HepG2 (cell line): ENCODE data around the gene RPP25L. TPM values are rescaled to one million over a fixed set of nuclear protein-coding genes. Genes with fewer than 3 reads are reported as not detected.

Source experiments
- ATM ChIP-seq: fragments of 450-650 bp; IDR thresholded peaks from 2 replicates; pipeline ENCODE4 v1.7.1; 2017; ENCODE audit warnings: mild to moderate bottlenecking, borderline replicate concordance
- TRIM24 ChIP-seq: sonication (generic); formaldehyde crosslinking; IDR thresholded peaks from 2 replicates; pipeline ENCODE4 v1.8.0; 2022; ENCODE audit warnings: mild to moderate bottlenecking, missing genetic modification reagents
- ZNF577 ChIP-seq: sonication (generic); formaldehyde crosslinking; IDR thresholded peaks from 2 replicates; pipeline ENCODE4 v1.4.0; 2020; ENCODE audit warnings: mild to moderate bottlenecking, low read depth, missing genetic modification reagents, borderline replicate concordance
- polyA plus RNA-seq, 8 experiments: library from polyadenylated mRNA; depleted of rRNA in 3 of 8; stranded (reverse) in 7 of 8; unstranded in 1 of 8; fragments of >200 nt; fragmentation: Illumina TruSeq in 4 of 8; extraction: Trizol in 4 of 8; gene quantifications; 2 replicates each; pipeline versions ENCODE4 v1.2.1 to v1.2.3, GENCODE V29; 2011 to 2016; ENCODE audit warnings: low read depth in 4 of 8, missing spikeins in 1 of 8, mixed read lengths in 1 of 8; ENCODE audit not compliant: insufficient read depth in 1 of 8
- total RNA-seq, 5 experiments: library from RNA; depleted of rRNA; stranded (reverse); fragments of >200 nt; fragmentation: Illumina TruSeq; extraction: Trizol; gene quantifications; 2 replicates each; pipeline ENCODE4 v1.2.3, GENCODE V29; 2016; ENCODE audit warnings: low read depth in 1 of 5
- TF ChIP-seq, protein P1 (sequence below): IDR thresholded peaks from 2 replicates; pipeline ENCODE4 v1.6.1; 2016; ENCODE audit warnings: low read depth
- TF ChIP-seq, protein P2 (sequence below): sonication (generic); formaldehyde crosslinking; IDR thresholded peaks from 2 replicates; pipeline ENCODE4 v1.8.1; 2023; ENCODE audit warnings: missing genetic modification reagents, inconsistent platforms, borderline replicate concordance
- TF ChIP-seq, protein P3 (sequence below): IDR thresholded peaks from 2 replicates; pipeline ENCODE4 v1.6.1; 2012; ENCODE audit warnings: inconsistent platforms
- TF ChIP-seq, protein P4 (sequence below): IDR thresholded peaks from 2 replicates; pipeline ENCODE4 v1.6.1; 2016; ENCODE audit warnings: mild to moderate bottlenecking
- TF ChIP-seq, protein P5 (sequence below): sonication (generic); formaldehyde crosslinking; IDR thresholded peaks from 2 replicates; pipeline ENCODE4 v1.5.0; 2020; ENCODE audit warnings: missing genetic modification reagents
- TF ChIP-seq, protein P6 (sequence below): sonication (generic); formaldehyde crosslinking; IDR thresholded peaks from 2 replicates; pipeline ENCODE4 v1.8.1; 2023; ENCODE audit warnings: mild to moderate bottlenecking, missing genetic modification reagents
- TF ChIP-seq, protein P7 (sequence below): sonication (generic); formaldehyde crosslinking; IDR thresholded peaks from 2 replicates; pipeline ENCODE4 v1.4.0; 2020; ENCODE audit warnings: mild to moderate bottlenecking, missing genetic modification reagents
- TF ChIP-seq, protein P8 (sequence below): sonication (generic); formaldehyde crosslinking; IDR thresholded peaks from 2 replicates; pipeline ENCODE4 v1.5.1; 2020; ENCODE audit warnings: missing genetic modification reagents, mild to moderate bottlenecking, borderline replicate concordance

RPP25L gene
- total and polyA plus RNA-seq, 2 of the 13 experiments (the other 11 are each of a cell fraction or from before 2014, with no cell fraction given) = 24.5 to 27.3 TPM

DNA sequence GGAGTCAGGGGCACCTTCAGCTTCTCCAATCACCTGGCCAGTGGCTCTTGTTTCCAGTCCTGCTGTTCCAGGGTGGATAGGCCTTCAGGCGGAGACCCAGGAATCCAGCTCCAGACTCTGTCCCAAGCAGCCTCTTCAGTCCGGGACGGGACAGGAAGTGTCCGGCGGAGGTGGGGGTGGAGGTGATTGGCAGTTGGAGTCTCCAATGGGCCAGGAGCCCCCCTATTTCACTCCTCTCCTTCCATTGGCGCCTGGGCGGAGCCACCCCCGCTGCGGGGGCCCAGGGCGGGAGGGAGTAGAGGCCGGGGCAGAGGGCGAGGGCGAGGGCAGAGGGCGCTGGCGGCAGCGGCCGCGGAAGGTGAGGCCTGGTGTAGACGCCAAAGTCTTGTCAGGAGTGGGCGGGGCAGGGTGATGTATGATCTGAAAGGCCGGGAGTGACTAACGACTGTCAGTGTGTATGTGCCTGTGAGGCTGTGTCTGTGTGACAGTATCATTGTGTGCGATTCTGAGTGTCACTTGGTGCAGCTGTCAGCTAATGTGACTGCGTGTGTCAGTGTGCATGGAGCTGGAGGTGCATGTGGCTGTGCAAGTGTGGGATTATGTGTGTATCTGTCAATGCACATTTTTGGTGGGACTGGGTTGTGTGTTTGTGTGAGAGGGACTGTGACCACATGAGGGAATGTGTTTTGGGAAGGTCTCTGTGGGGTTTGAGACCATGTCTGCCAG lies 40.1 kb upstream of the RPP25L start, which contains the start of gene IL11RA (continued):
- TF ChIP-seq, protein P1, sequence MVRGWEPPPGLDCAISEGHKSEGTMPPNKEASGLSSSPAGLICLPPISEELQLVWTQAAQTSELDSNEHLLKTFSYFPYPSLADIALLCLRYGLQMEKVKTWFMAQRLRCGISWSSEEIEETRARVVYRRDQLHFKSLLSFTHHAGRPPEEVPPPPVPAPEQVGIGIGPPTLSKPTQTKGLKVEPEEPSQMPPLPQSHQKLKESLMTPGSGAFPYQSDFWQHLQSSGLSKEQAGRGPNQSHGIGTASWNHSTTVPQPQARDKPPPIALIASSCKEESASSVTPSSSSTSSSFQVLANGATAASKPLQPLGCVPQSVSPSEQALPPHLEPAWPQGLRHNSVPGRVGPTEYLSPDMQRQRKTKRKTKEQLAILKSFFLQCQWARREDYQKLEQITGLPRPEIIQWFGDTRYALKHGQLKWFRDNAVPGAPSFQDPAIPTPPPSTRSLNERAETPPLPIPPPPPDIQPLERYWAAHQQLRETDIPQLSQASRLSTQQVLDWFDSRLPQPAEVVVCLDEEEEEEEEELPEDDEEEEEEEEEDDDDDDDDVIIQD = peak; percentile 67
- no peak for TF ChIP-seq ATM
- TF ChIP-seq, protein P2, sequence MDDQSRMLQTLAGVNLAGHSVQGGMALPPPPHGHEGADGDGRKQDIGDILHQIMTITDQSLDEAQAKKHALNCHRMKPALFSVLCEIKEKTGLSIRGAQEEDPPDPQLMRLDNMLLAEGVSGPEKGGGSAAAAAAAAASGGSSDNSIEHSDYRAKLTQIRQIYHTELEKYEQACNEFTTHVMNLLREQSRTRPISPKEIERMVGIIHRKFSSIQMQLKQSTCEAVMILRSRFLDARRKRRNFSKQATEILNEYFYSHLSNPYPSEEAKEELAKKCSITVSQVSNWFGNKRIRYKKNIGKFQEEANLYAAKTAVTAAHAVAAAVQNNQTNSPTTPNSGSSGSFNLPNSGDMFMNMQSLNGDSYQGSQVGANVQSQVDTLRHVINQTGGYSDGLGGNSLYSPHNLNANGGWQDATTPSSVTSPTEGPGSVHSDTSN (CRISPR knock-in tag) = no peak
- TF ChIP-seq, protein P3, sequence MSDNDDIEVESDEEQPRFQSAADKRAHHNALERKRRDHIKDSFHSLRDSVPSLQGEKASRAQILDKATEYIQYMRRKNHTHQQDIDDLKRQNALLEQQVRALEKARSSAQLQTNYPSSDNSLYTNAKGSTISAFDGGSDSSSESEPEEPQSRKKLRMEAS = no peak; the same call in 1 of the 2 replicates
- TF ChIP-seq, protein P4, sequence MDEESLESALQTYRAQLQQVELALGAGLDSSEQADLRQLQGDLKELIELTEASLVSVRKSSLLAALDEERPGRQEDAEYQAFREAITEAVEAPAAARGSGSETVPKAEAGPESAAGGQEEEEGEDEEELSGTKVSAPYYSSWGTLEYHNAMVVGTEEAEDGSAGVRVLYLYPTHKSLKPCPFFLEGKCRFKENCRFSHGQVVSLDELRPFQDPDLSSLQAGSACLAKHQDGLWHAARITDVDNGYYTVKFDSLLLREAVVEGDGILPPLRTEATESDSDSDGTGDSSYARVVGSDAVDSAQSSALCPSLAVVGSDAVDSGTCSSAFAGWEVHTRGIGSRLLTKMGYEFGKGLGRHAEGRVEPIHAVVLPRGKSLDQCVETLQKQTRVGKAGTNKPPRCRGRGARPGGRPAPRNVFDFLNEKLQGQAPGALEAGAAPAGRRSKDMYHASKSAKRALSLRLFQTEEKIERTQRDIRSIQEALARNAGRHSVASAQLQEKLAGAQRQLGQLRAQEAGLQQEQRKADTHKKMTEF = peak; percentile 80
- TF ChIP-seq, protein P5, sequence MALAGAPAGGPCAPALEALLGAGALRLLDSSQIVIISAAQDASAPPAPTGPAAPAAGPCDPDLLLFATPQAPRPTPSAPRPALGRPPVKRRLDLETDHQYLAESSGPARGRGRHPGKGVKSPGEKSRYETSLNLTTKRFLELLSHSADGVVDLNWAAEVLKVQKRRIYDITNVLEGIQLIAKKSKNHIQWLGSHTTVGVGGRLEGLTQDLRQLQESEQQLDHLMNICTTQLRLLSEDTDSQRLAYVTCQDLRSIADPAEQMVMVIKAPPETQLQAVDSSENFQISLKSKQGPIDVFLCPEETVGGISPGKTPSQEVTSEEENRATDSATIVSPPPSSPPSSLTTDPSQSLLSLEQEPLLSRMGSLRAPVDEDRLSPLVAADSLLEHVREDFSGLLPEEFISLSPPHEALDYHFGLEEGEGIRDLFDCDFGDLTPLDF (CRISPR knock-in tag) = peak; percentile 29; the same call in 1 of the 2 replicates
- no peak for TF ChIP-seq TRIM24 (CRISPR knock-in tag)
- TF ChIP-seq, protein P6, sequence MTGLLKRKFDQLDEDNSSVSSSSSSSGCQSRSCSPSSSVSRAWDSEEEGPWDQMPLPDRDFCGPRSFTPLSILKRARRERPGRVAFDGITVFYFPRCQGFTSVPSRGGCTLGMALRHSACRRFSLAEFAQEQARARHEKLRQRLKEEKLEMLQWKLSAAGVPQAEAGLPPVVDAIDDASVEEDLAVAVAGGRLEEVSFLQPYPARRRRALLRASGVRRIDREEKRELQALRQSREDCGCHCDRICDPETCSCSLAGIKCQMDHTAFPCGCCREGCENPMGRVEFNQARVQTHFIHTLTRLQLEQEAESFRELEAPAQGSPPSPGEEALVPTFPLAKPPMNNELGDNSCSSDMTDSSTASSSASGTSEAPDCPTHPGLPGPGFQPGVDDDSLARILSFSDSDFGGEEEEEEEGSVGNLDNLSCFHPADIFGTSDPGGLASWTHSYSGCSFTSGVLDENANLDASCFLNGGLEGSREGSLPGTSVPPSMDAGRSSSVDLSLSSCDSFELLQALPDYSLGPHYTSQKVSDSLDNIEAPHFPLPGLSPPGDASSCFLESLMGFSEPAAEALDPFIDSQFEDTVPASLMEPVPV (CRISPR knock-in tag) = no peak
- TF ChIP-seq, protein P7, sequence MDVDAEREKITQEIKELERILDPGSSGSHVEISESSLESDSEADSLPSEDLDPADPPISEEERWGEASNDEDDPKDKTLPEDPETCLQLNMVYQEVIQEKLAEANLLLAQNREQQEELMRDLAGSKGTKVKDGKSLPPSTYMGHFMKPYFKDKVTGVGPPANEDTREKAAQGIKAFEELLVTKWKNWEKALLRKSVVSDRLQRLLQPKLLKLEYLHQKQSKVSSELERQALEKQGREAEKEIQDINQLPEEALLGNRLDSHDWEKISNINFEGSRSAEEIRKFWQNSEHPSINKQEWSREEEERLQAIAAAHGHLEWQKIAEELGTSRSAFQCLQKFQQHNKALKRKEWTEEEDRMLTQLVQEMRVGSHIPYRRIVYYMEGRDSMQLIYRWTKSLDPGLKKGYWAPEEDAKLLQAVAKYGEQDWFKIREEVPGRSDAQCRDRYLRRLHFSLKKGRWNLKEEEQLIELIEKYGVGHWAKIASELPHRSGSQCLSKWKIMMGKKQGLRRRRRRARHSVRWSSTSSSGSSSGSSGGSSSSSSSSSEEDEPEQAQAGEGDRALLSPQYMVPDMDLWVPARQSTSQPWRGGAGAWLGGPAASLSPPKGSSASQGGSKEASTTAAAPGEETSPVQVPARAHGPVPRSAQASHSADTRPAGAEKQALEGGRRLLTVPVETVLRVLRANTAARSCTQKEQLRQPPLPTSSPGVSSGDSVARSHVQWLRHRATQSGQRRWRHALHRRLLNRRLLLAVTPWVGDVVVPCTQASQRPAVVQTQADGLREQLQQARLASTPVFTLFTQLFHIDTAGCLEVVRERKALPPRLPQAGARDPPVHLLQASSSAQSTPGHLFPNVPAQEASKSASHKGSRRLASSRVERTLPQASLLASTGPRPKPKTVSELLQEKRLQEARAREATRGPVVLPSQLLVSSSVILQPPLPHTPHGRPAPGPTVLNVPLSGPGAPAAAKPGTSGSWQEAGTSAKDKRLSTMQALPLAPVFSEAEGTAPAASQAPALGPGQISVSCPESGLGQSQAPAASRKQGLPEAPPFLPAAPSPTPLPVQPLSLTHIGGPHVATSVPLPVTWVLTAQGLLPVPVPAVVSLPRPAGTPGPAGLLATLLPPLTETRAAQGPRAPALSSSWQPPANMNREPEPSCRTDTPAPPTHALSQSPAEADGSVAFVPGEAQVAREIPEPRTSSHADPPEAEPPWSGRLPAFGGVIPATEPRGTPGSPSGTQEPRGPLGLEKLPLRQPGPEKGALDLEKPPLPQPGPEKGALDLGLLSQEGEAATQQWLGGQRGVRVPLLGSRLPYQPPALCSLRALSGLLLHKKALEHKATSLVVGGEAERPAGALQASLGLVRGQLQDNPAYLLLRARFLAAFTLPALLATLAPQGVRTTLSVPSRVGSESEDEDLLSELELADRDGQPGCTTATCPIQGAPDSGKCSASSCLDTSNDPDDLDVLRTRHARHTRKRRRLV = 0 out of 2 replicates have a peak, but pooled peaks have one; percentile 22
- no peak for TF ChIP-seq ZNF577 (CRISPR knock-in tag)
- TF ChIP-seq, protein P8, sequence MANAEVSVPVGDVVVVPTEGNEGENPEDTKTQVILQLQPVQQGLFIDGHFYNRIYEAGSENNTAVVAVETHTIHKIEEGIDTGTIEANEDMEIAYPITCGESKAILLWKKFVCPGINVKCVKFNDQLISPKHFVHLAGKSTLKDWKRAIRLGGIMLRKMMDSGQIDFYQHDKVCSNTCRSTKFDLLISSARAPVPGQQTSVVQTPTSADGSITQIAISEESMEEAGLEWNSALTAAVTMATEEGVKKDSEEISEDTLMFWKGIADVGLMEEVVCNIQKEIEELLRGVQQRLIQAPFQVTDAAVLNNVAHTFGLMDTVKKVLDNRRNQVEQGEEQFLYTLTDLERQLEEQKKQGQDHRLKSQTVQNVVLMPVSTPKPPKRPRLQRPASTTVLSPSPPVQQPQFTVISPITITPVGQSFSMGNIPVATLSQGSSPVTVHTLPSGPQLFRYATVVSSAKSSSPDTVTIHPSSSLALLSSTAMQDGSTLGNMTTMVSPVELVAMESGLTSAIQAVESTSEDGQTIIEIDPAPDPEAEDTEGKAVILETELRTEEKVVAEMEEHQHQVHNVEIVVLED (CRISPR knock-in tag) = peak; percentile 59; the same call in 1 of the 2 replicates
